H9 (cell line): ENCODE measurements around the gene HOXC13. TPM values are rescaled to one million over a fixed set of nuclear protein-coding genes. Genes with fewer than 3 reads are reported as not detected.

ENCODE experiments used
- DNase-seq: peaks from one replicate; pipeline ENCODE4 v3.0.0-alpha.2; 2017
- H2AFZ ChIP-seq: one replicate; pipeline ENCODE4 v1.6.1; 2013; ENCODE audit warnings: mild to moderate bottlenecking, low read length, control low read depth, moderate library complexity
- H2AK5ac ChIP-seq: 2 replicates; pipeline ENCODE4 v1.6.1; 2013; ENCODE audit warnings: low read length, control low read depth, mixed read lengths; ENCODE audit not compliant: insufficient read length
- H2BK120ac ChIP-seq: one replicate; pipeline ENCODE4 v1.6.1; 2013; ENCODE audit warnings: low read depth, mild to moderate bottlenecking, low read length, control low read depth, inconsistent platforms; ENCODE audit not compliant: poor library complexity, severe bottlenecking
- H2BK12ac ChIP-seq: 2 replicates; pipeline ENCODE4 v1.6.1; 2013; ENCODE audit warnings: low read length, control low read depth, mixed read lengths, low read depth; ENCODE audit not compliant: insufficient read length
- H2BK15ac ChIP-seq: 2 replicates; pipeline ENCODE4 v1.6.1; 2013; ENCODE audit warnings: low read depth, low read length, control low read depth
- H2BK20ac ChIP-seq: one replicate; pipeline ENCODE4 v1.6.1; 2013; ENCODE audit warnings: low read depth, mild to moderate bottlenecking, low read length, control low read depth, inconsistent platforms; ENCODE audit not compliant: poor library complexity, severe bottlenecking
- H2BK5ac ChIP-seq: 2 replicates; pipeline ENCODE4 v1.6.1; 2013; ENCODE audit warnings: low read length, control low read depth, mixed read lengths; ENCODE audit not compliant: insufficient read length
- H3K14ac ChIP-seq: 2 replicates; pipeline ENCODE4 v1.6.1; 2013; ENCODE audit warnings: low read length, control low read depth; ENCODE audit not compliant: insufficient read depth
- H3K18ac ChIP-seq: 2 replicates; pipeline ENCODE4 v1.6.1; 2013; ENCODE audit warnings: low read depth, mild to moderate bottlenecking, mixed read lengths, low read length, control low read depth; ENCODE audit not compliant: insufficient read length
- H3K23ac ChIP-seq: 2 replicates; pipeline ENCODE4 v1.6.1; 2013; ENCODE audit warnings: low read length, control low read depth, mixed read lengths, low read depth; ENCODE audit not compliant: insufficient read length
- H3K23me2 ChIP-seq: 2 replicates; pipeline ENCODE4 v1.6.1; 2013; ENCODE audit warnings: low read depth, mild to moderate bottlenecking, mixed read lengths, low read length, control low read depth; ENCODE audit not compliant: insufficient read length, poor library complexity, severe bottlenecking
- H3K27ac ChIP-seq: 2 replicates; pipeline ENCODE4 v1.5.1; 2013; ENCODE audit warnings: low read length, control low read depth, mixed read lengths, low read depth; ENCODE audit not compliant: insufficient read length
- H3K27me3 ChIP-seq: 2 replicates; pipeline ENCODE4 v1.6.1; 2013; ENCODE audit warnings: low read length, control low read depth, inconsistent platforms; ENCODE audit not compliant: insufficient read depth
- H3K4ac ChIP-seq: 2 replicates; pipeline ENCODE4 v1.6.1; 2013; ENCODE audit warnings: low read depth, mild to moderate bottlenecking, control low read depth, inconsistent platforms, low read length, moderate library complexity
- H3K4me1 ChIP-seq: 2 replicates; pipeline ENCODE4 v1.6.1; 2013; ENCODE audit warnings: low read length, control low read depth, inconsistent platforms; ENCODE audit not compliant: insufficient read depth
- H3K4me2 ChIP-seq: 2 replicates; pipeline ENCODE4 v1.6.1; 2013; ENCODE audit warnings: low read length, control low read depth, mixed read lengths; ENCODE audit not compliant: insufficient read length, insufficient read depth
- H3K56ac ChIP-seq: 2 replicates; pipeline ENCODE4 v1.6.1; 2013; ENCODE audit warnings: low read depth, mild to moderate bottlenecking, mixed read lengths, low read length, control low read depth; ENCODE audit not compliant: insufficient read length
- H3K79me1 ChIP-seq: 2 replicates; pipeline ENCODE4 v1.6.1; 2013; ENCODE audit warnings: low read depth, mild to moderate bottlenecking, moderate library complexity, low read length, control low read depth, inconsistent platforms; ENCODE audit not compliant: insufficient read depth, poor library complexity, severe bottlenecking
- H3K79me2 ChIP-seq: 2 replicates; pipeline ENCODE4 v1.6.1; 2013; ENCODE audit warnings: low read length, control low read depth, inconsistent platforms; ENCODE audit not compliant: insufficient read depth
- H3K9ac ChIP-seq: 2 replicates; pipeline ENCODE4 v1.6.1; 2013; ENCODE audit warnings: low read length, control low read depth, mixed read lengths; ENCODE audit not compliant: insufficient read length; ENCODE audit errors: extremely low read depth
- H3K9me3 ChIP-seq: one replicate; pipeline ENCODE4 v1.6.1; 2013; ENCODE audit warnings: low read depth, low read length, inconsistent platforms; ENCODE audit not compliant: control insufficient read depth
- H3T11ph ChIP-seq: one replicate; pipeline ENCODE4 v1.6.1; 2013; ENCODE audit warnings: mild to moderate bottlenecking, low read length, control low read depth, inconsistent platforms
- H4K20me1 ChIP-seq: one replicate; pipeline ENCODE4 v1.6.1; 2013; ENCODE audit not compliant: control insufficient read depth, insufficient read length, insufficient read depth
- H4K5ac ChIP-seq: 2 replicates; pipeline ENCODE4 v1.6.1; 2013; ENCODE audit warnings: low read depth, mild to moderate bottlenecking, mixed read lengths, low read length, control low read depth; ENCODE audit not compliant: insufficient read length
- H4K8ac ChIP-seq: replicated peaks from 2 replicates; pipeline ENCODE4 v1.6.1; 2013; ENCODE audit warnings: low read length, control low read depth, mixed read lengths, low read depth; ENCODE audit not compliant: insufficient read length
- H4K91ac ChIP-seq: 2 replicates; pipeline ENCODE4 v1.6.1; 2013; ENCODE audit warnings: low read depth, mild to moderate bottlenecking, moderate library complexity, mixed read lengths, low read length, control low read depth; ENCODE audit not compliant: insufficient read length
- H3K27ac Mint-ChIP-seq, 3 experiments: 2 replicates in 2 of 3; 3 replicates in 1 of 3; pipeline ENCODE4 v1.8.0; 2020 to 2021; ENCODE audit warnings: mixed read lengths in 3 of 3, mild to moderate bottlenecking in 1 of 3, moderate library complexity in 1 of 3
- H3K27me3 Mint-ChIP-seq: 2 replicates; pipeline ENCODE4 v1.8.0; 2021; ENCODE audit warnings: low read depth, mild to moderate bottlenecking, moderate library complexity, mixed read lengths
- H3K36me3 Mint-ChIP-seq, 3 experiments: 2 replicates in 2 of 3; 3 replicates in 1 of 3; pipeline ENCODE4 v1.8.0; 2020 to 2021; ENCODE audit warnings: low read depth in 3 of 3, mixed read lengths in 3 of 3; ENCODE audit not compliant: insufficient read depth in 1 of 3
- H3K4me1 Mint-ChIP-seq, 2 experiments: 2 replicates each; pipeline ENCODE4 v1.8.0; 2020; ENCODE audit warnings: mixed read lengths in 2 of 2
- H3K4me3 Mint-ChIP-seq, 2 experiments: 2 replicates in 1 of 2; 3 replicates in 1 of 2; pipeline ENCODE4 v1.8.0; 2020 to 2021; ENCODE audit warnings: mild to moderate bottlenecking in 2 of 2, mixed read lengths in 2 of 2, moderate library complexity in 1 of 2
- H3K9me3 Mint-ChIP-seq, 2 experiments: 2 replicates in 1 of 2; 3 replicates in 1 of 2; pipeline ENCODE4 v1.8.0; 2020; ENCODE audit warnings: mild to moderate bottlenecking in 2 of 2, mixed read lengths in 2 of 2, moderate library complexity in 1 of 2
- WGBS: extraction: QIAGEN DNeasy Blood & Tissue Kit; methylation state at CpG from one replicate; pipeline ENCODE4 v1.1.7; 2013; ENCODE audit warnings: missing lambda C conversion rate, low lambda C conversion rate, mixed read lengths; ENCODE audit not compliant: insufficient read length; ENCODE audit errors: extremely low coverage; 5-methylcytosine and 5-hydroxymethylcytosine counted together
- total RNA-seq: library from RNA; stranded (reverse); gene quantifications from 2 replicates; pipeline ENCODE4 v1.2.1, GENCODE V29; 2021
- TF ChIP-seq, protein P1 (sequence below): fragments of 200-600 bp; sonication (generic); conservative IDR thresholded peaks from 3 replicates; pipeline ENCODE4 v1.8.0; 2021; ENCODE audit warnings: antibody characterized with exemption, mild to moderate bottlenecking

HOXC13 gene
- total RNA-seq, 1 experiment from 2014 or later = not detected

GRCh38 chr12:53948650-53949593 is 10.3 kb downstream of the HOXC13 start:
- Histone ChIP-seq H3K56ac (no peak overlapping the region), H2BK20ac (no peak overlapping the region), H3K14ac (no peak overlapping the region), H3K4me1 (no peaks in the 10 kb centered on the region), H3K23me2 (no peaks in the 10 kb centered on the region), H3T11ph (no peak overlapping the region), H3K27me3 (peaks cover 99% of the 10 kb centered on the region), H3K79me1 (no peaks in the 10 kb centered on the region), H3K79me2 (no peaks in the 10 kb centered on the region), H3K18ac (no peak overlapping the region), H2BK12ac (no peak overlapping the region), H3K27ac (no peak overlapping the region), H2AFZ (no peak overlapping the region), H3K4ac (no peak overlapping the region), H4K91ac (no peak overlapping the region), H2BK5ac (no peak overlapping the region), H4K20me1 (no peaks in the 10 kb centered on the region), H3K9me3 (no peaks in the 10 kb centered on the region), H2AK5ac (no peak overlapping the region), H4K8ac (no peak overlapping the region), H4K5ac (no peak overlapping the region), H2BK15ac (no peak overlapping the region), H3K9ac (no peak overlapping the region), H2BK120ac (no peak overlapping the region), H3K23ac (no peak overlapping the region), H3K4me2 (no peak overlapping the region)
- peaks cover 6 to 20% of the 10 kb centered on the region in 2 experiments; a peak in 3 of 4 replicates for H3K4me1 Mint-ChIP-seq
- H3K36me3 Mint-ChIP-seq = no peaks in the 10 kb centered on the region
- no CpG with 5 or more reads among the region's 9 CpGs for WGBS
- TF ChIP-seq, protein P1, sequence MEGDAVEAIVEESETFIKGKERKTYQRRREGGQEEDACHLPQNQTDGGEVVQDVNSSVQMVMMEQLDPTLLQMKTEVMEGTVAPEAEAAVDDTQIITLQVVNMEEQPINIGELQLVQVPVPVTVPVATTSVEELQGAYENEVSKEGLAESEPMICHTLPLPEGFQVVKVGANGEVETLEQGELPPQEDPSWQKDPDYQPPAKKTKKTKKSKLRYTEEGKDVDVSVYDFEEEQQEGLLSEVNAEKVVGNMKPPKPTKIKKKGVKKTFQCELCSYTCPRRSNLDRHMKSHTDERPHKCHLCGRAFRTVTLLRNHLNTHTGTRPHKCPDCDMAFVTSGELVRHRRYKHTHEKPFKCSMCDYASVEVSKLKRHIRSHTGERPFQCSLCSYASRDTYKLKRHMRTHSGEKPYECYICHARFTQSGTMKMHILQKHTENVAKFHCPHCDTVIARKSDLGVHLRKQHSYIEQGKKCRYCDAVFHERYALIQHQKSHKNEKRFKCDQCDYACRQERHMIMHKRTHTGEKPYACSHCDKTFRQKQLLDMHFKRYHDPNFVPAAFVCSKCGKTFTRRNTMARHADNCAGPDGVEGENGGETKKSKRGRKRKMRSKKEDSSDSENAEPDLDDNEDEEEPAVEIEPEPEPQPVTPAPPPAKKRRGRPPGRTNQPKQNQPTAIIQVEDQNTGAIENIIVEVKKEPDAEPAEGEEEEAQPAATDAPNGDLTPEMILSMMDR = 0 out of 3 replicates have a peak, but pooled peaks have one; percentile 16
- no peak overlapping the region for H3K4me3 Mint-ChIP-seq
- H3K27me3 Mint-ChIP-seq = peaks cover 100% of the 10 kb centered on the region
- H3K9me3 Mint-ChIP-seq = peaks cover 0 to 6% of the 10 kb centered on the region in 2 experiments; a peak in 4 of 5 replicates
- no peak overlapping the region; a peak in 1 of 7 replicates for H3K27ac Mint-ChIP-seq
- DNase-seq = no peak
